Vagina (tissue), 2 donors: ENCODE data around the gene KRTAP4-9. TPM values are rescaled to one million over a fixed set of nuclear protein-coding genes. Genes with fewer than 3 reads are reported as not detected.
"Not testable (repeated sequence)": the region's sequence is repeated elsewhere in the genome, so short reads cannot be mapped to it uniquely, and the experiment has no call there.

Source experiments
- DNase-seq, 2 donors: peaks; one replicate each; pipeline ENCODE4 v3.0.0-alpha.2; 2017; ENCODE audit errors: extremely low spot score in 2 of 2
- H3K27ac ChIP-seq: fragments of 200-600 bp; sonication (generic); one replicate; pipeline ENCODE4 v1.5.1; 2019
- H3K27me3 ChIP-seq: fragments of 200-600 bp; sonication (generic); one replicate; pipeline ENCODE4 v1.5.1; 2019
- H3K36me3 ChIP-seq, 2 donors: fragments of 200-600 bp; sonication (generic); one replicate each; pipeline ENCODE4 v1.5.1; 2017 to 2019
- H3K4me1 ChIP-seq: fragments of 200-600 bp; sonication (generic); one replicate; pipeline ENCODE4 v1.5.1; 2019
- H3K4me3 ChIP-seq, 2 donors: fragments of 200-600 bp; sonication (generic); 1 replicate in 1 of 2; 2 replicates in 1 of 2; pipeline ENCODE4 v1.5.1; 2016 to 2019
- H3K9me3 ChIP-seq: fragments of 200-600 bp; sonication (generic); one replicate; pipeline ENCODE4 v1.5.1; 2019
- POLR2A ChIP-seq, 2 donors: fragments of 450-650 bp; IDR thresholded peaks; one replicate each; pipeline ENCODE4 v1.6.1; 2017; ENCODE audit warnings: antibody characterized with exemption in 2 of 2, mild to moderate bottlenecking in 2 of 2, moderate library complexity in 2 of 2
- POLR2AphosphoS5 ChIP-seq, 2 donors: sonication (generic); formaldehyde crosslinking; IDR thresholded peaks; one replicate each; pipeline ENCODE4 v1.9.0; 2017; ENCODE audit warnings: antibody characterized with exemption in 2 of 2, mild to moderate bottlenecking in 2 of 2, low read depth in 1 of 2; ENCODE audit not compliant: insufficient read depth in 1 of 2
- intact Hi-C: fragments of 100-400 bp; cut with DNase I; formaldehyde crosslinking; loops from one replicate; pipeline ENCODE4 v1.15.1; 2023
- total RNA-seq: library from RNA; depleted of rRNA; stranded (reverse); fragments of >200 nt; gene quantifications from one replicate; pipeline ENCODE4 v1.2.3, GENCODE V29; 2016
- TF ChIP-seq, protein P1 (sequence below), 3 experiments: fragments of 450-650 bp in 2 of 3; fragments of 200-600 bp in 1 of 3; sonication (generic) in 1 of 3; IDR thresholded peaks; one replicate each; pipeline ENCODE4 v1.5.1; 2017 to 2019; ENCODE audit warnings: antibody characterized with exemption in 3 of 3, mild to moderate bottlenecking in 2 of 3, moderate library complexity in 2 of 3

KRTAP4-9 gene
- total RNA-seq, 1 donor from 2014 or later: not detected

- peak overlapping the region; percentile 2 for H3K27ac ChIP-seq
- H3K4me3 ChIP-seq: no peak overlapping the region
- no peaks in the 10 kb centered on the region for H3K27me3 ChIP-seq
- TF ChIP-seq POLR2AphosphoS5 (IDR thresholded peaks at IDR 0.05; ENCODE audit: insufficient read depth in 1 of 2, low read depth in 1 of 2) (no peak), POLR2A (IDR thresholded peaks at IDR 0.05) (no peak)
- TF ChIP-seq, protein P1, sequence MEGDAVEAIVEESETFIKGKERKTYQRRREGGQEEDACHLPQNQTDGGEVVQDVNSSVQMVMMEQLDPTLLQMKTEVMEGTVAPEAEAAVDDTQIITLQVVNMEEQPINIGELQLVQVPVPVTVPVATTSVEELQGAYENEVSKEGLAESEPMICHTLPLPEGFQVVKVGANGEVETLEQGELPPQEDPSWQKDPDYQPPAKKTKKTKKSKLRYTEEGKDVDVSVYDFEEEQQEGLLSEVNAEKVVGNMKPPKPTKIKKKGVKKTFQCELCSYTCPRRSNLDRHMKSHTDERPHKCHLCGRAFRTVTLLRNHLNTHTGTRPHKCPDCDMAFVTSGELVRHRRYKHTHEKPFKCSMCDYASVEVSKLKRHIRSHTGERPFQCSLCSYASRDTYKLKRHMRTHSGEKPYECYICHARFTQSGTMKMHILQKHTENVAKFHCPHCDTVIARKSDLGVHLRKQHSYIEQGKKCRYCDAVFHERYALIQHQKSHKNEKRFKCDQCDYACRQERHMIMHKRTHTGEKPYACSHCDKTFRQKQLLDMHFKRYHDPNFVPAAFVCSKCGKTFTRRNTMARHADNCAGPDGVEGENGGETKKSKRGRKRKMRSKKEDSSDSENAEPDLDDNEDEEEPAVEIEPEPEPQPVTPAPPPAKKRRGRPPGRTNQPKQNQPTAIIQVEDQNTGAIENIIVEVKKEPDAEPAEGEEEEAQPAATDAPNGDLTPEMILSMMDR (IDR thresholded peaks at IDR 0.05): no peak
- no peak for DNase-seq
- H3K9me3 ChIP-seq: no peaks in the 10 kb centered on the region
- intact Hi-C loops: no loop called here
- H3K36me3 ChIP-seq: no peaks in the 10 kb centered on the region
- H3K4me1 ChIP-seq: peaks cover 22% of the 10 kb centered on the region
Measured at GRCh38 chr17:41063449-41063848, 41.7 kb upstream of the KRTAP4-9 start.

- Histone ChIP-seq H3K27ac (no peak overlapping the region), H3K4me1 (peaks cover 22% of the 10 kb centered on the region), H3K9me3 (no peaks in the 10 kb centered on the region), H3K4me3 (no peak overlapping the region), H3K36me3 (no peaks in the 10 kb centered on the region), H3K27me3 (no peaks in the 10 kb centered on the region)
- TF ChIP-seq, protein P1 (IDR thresholded peaks at IDR 0.05): no peak
- no peak for TF ChIP-seq POLR2A (IDR thresholded peaks at IDR 0.05)
- TF ChIP-seq POLR2AphosphoS5 (IDR thresholded peaks at IDR 0.05; ENCODE audit: insufficient read depth in 1 of 2, low read depth in 1 of 2): no peak
- no peak for DNase-seq
- intact Hi-C loops: no loop called here
Measured at GRCh38 chr17:41064301-41064700, 40.9 kb upstream of the KRTAP4-9 start.

GRCh38 chr17:41065016-41065689 lies 40.0 kb upstream of the KRTAP4-9 start:
- DNase-seq, H3K36me3 ChIP-seq, H3K4me3 ChIP-seq, H3K9me3 ChIP-seq, H3K27me3 ChIP-seq, intact Hi-C loops, H3K27ac ChIP-seq: not testable (repeated sequence)
- peaks cover 22% of the 10 kb centered on the region for H3K4me1 ChIP-seq

DNA sequence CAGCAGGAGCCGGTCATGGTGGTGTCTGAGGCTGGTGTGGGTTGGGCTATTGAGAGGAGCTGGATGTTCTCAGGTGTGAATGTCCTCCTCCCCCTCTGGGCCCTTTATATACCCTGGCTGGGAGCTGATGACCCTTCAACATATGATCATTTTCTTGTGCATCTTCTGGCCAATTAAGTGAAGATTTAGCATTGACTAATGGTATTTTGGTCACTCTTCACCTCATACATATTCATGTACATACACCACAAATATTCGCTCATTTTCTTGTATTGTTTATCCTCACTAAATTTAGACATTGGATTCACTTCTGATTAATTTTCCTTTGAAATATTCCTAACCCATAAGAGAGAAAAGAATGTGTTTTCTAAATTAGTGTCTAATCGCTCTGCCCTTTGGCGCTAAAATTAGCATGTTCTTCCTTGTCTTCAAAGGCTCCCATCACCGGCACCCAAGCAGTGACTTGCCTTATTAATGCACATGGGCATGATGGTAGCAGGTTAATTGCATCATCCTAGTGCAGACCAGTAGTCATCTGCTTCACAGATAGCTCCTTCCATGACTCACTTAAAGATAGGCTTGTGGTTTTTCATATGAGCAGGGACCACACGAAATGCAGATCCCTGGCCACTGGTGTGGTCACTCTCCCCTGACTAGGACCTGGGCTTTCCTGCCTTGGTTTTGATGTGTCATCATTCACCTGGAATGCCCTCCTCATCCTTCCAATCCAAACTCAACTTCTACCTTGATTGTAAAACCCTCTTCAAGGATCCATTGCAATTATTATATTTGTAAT lies 39.2 kb upstream of the KRTAP4-9 start, which contains the start of gene KRTAP2-4:
KRTAP2-4 (minus strand) TSS at position 51 of the 796 bp plus-strand sequence; CDS start at position 17, 34 bp downstream.
- DNase-seq: no peak
- H3K27ac ChIP-seq: no peak within 1 kb of the TSS
- intact Hi-C loops: no loop called here
- no peak for TF ChIP-seq POLR2AphosphoS5 (IDR thresholded peaks at IDR 0.05; ENCODE audit: insufficient read depth in 1 of 2, low read depth in 1 of 2)
- TF ChIP-seq POLR2A (IDR thresholded peaks at IDR 0.05): no peak
- TF ChIP-seq, protein P1 (IDR thresholded peaks at IDR 0.05): no peak
- no peaks in the 10 kb centered on the region for H3K9me3 ChIP-seq
- no peaks in the 10 kb centered on the region for H3K27me3 ChIP-seq
- peaks cover 17% of the 10 kb centered on the region for H3K4me1 ChIP-seq
- H3K4me3 ChIP-seq: no peak within 1 kb of the TSS
- no peaks in the 10 kb centered on the region for H3K36me3 ChIP-seq

GRCh38 chr17:41067281-41067680 lies 37.9 kb upstream of the KRTAP4-9 start:
- no peaks in the 10 kb centered on the region for H3K9me3 ChIP-seq
- no peak for DNase-seq
- peaks cover 5% of the 10 kb centered on the region for H3K4me1 ChIP-seq
- no peaks in the 10 kb centered on the region for H3K36me3 ChIP-seq
- H3K27ac ChIP-seq: no peak overlapping the region
- no peak overlapping the region for H3K4me3 ChIP-seq
- H3K27me3 ChIP-seq: no peaks in the 10 kb centered on the region
- TF ChIP-seq POLR2A (IDR thresholded peaks at IDR 0.05) (no peak), POLR2AphosphoS5 (IDR thresholded peaks at IDR 0.05; ENCODE audit: insufficient read depth in 1 of 2, low read depth in 1 of 2) (no peak)
- TF ChIP-seq, protein P1 (IDR thresholded peaks at IDR 0.05): no peak
- intact Hi-C loops: no loop called here
